Liver (tissue), 9 donors: ENCODE measurements around the gene S100A5. TPM values are rescaled to one million over a fixed set of nuclear protein-coding genes. Genes with fewer than 3 reads are reported as not detected.
A peak's percentile ranks its signal among the peaks of the same experiment; 100 is the strongest.

Experiments used
- DNase-seq: peaks from one replicate; pipeline ENCODE4 v3.0.0-alpha.2; 2017; ENCODE audit warnings: low spot score
- H3K27ac ChIP-seq, 2 donors: one replicate each; pipeline ENCODE4 v1.7.0; 2013; ENCODE audit warnings: inconsistent platforms in 2 of 2, low read length in 2 of 2, control low read depth in 1 of 2, low read depth in 1 of 2, mild to moderate bottlenecking in 1 of 2
- H3K27me3 ChIP-seq, 4 donors: one replicate each; pipeline versions ENCODE4 v1.6.1 to v1.7.0; 2013; ENCODE audit warnings: low read length in 3 of 4, inconsistent platforms in 1 of 4, mild to moderate bottlenecking in 1 of 4, moderate library complexity in 1 of 4; ENCODE audit not compliant: control insufficient read depth in 4 of 4, insufficient read depth in 4 of 4
- H3K36me3 ChIP-seq, 4 donors: one replicate each; pipeline versions ENCODE4 v1.6.1 to v1.7.0; 2013; ENCODE audit warnings: low read length in 3 of 4, mild to moderate bottlenecking in 3 of 4, low read depth in 1 of 4, moderate library complexity in 1 of 4; ENCODE audit not compliant: control insufficient read depth in 4 of 4, insufficient read depth in 3 of 4
- H3K4me1 ChIP-seq, 4 donors: one replicate each; pipeline versions ENCODE4 v1.6.1 to v1.7.0; 2013; ENCODE audit warnings: low read length in 3 of 4, mild to moderate bottlenecking in 3 of 4, moderate library complexity in 1 of 4; ENCODE audit not compliant: control insufficient read depth in 4 of 4, insufficient read depth in 4 of 4
- H3K4me3 ChIP-seq, 3 donors: one replicate each; pipeline versions ENCODE4 v1.6.1 to v1.7.0; 2013; ENCODE audit warnings: low read length in 3 of 3, control low read depth in 1 of 3, low read depth in 1 of 3, mild to moderate bottlenecking in 1 of 3
- H3K9ac ChIP-seq, 2 donors: one replicate each; pipeline ENCODE4 v1.7.0; 2013; ENCODE audit warnings: low read length in 2 of 2, mild to moderate bottlenecking in 2 of 2, moderate library complexity in 2 of 2, control low read depth in 1 of 2, low read depth in 1 of 2
- H3K9me3 ChIP-seq, 4 donors: one replicate each; pipeline versions ENCODE4 v1.6.1 to v1.7.0; 2013; ENCODE audit warnings: low read length in 3 of 4; ENCODE audit not compliant: control insufficient read depth in 4 of 4
- ATF3 ChIP-seq: IDR thresholded peaks from 2 replicates; pipeline ENCODE4 v1.6.1; 2016; ENCODE audit warnings: antibody characterized with exemption
- CTCF ChIP-seq: fragments of 150-350 bp; IDR thresholded peaks from 2 replicates; pipeline ENCODE4 v1.5.1; 2017; ENCODE audit warnings: improper control_type of control experiment, low read depth, low read length; ENCODE audit not compliant: missing input control
- EGR1 ChIP-seq, 2 donors: IDR thresholded peaks; 2 replicates each; pipeline ENCODE4 v1.6.1; 2016 to 2018; ENCODE audit warnings: antibody characterized with exemption in 2 of 2, low read depth in 2 of 2
- FOXA1 ChIP-seq: IDR thresholded peaks from 2 replicates; pipeline ENCODE4 v1.6.1; 2016; ENCODE audit warnings: antibody characterized with exemption
- FOXA2 ChIP-seq: IDR thresholded peaks from 2 replicates; pipeline ENCODE4 v1.6.1; 2016; ENCODE audit warnings: antibody characterized with exemption
- HNF4A ChIP-seq, 2 donors: conservative IDR thresholded peaks; 2 replicates each; pipeline ENCODE4 v1.6.1; 2016; ENCODE audit warnings: antibody characterized with exemption in 2 of 2, mild to moderate bottlenecking in 2 of 2
- HNF4G ChIP-seq: IDR thresholded peaks from 2 replicates; pipeline ENCODE4 v1.6.1; 2016; ENCODE audit warnings: antibody characterized with exemption
- JUND ChIP-seq, 2 donors: IDR thresholded peaks; 2 replicates each; pipeline ENCODE4 v1.6.1; 2016; ENCODE audit warnings: antibody characterized with exemption in 2 of 2
- MAX ChIP-seq: IDR thresholded peaks from 2 replicates; pipeline ENCODE4 v1.6.1; 2016; ENCODE audit warnings: antibody characterized with exemption
- RAD21 ChIP-seq, 2 donors: IDR thresholded peaks; 2 replicates each; pipeline ENCODE4 v1.6.1; 2016; ENCODE audit warnings: antibody characterized with exemption in 2 of 2, mild to moderate bottlenecking in 2 of 2
- REST ChIP-seq: IDR thresholded peaks from 2 replicates; pipeline ENCODE4 v1.6.1; 2016; ENCODE audit warnings: antibody characterized with exemption, mild to moderate bottlenecking
- SP1 ChIP-seq: IDR thresholded peaks from 2 replicates; pipeline ENCODE4 v1.6.1; 2018; ENCODE audit warnings: antibody characterized with exemption, mild to moderate bottlenecking
- YY1 ChIP-seq: IDR thresholded peaks from 2 replicates; pipeline ENCODE4 v1.6.1; 2016; ENCODE audit warnings: antibody characterized with exemption, mild to moderate bottlenecking
- ZBTB33 ChIP-seq: IDR thresholded peaks from 2 replicates; pipeline ENCODE4 v1.6.1; 2016; ENCODE audit warnings: antibody characterized with exemption
- WGBS: extraction: QIAGEN DNeasy Blood & Tissue Kit; methylation state at CpG from one replicate; pipeline ENCODE4 v1.1.7; 2013; 5-methylcytosine and 5-hydroxymethylcytosine counted together
- polyA plus RNA-seq, 2 donors: library from polyadenylated mRNA; stranded (reverse) in 1 of 2; unstranded in 1 of 2; fragments of 200-250 nt in 1 of 2; fragments of >200 nt in 1 of 2; fragmentation: Nextera tagmentation in 1 of 2; extraction: Ambion mirVana in 1 of 2; gene quantifications; one replicate each; pipeline versions ENCODE4 v1.2.1 to v1.2.3, GENCODE V29; 2013 to 2015
- total RNA-seq, 2 donors: library from RNA; depleted of rRNA; stranded (reverse); fragments of >200 nt; gene quantifications; one replicate each; pipeline ENCODE4 v1.2.3, GENCODE V29; 2014
- donor health status: healthy.
- donor health status: healthy.
- donor health status: healthy.
- donor health status: healthy.
- donor health status: healthy.

The S100A5 gene
- total and polyA plus RNA-seq, 4 donors, result not detected

GRCh38 chr1:153509729-153510354 lies 30.9 kb downstream of the S100A5 start:
- 76% methylated on average over 4 of the region's 4 CpGs for WGBS
- no peaks in the 10 kb centered on the region for H3K9me3 ChIP-seq
- H3K4me1 ChIP-seq, result peaks cover 0 to 4% (median 2%) of the 10 kb centered on the region in 4 donors
- peak; percentile 63 for DNase-seq
- no peak overlapping the region for H3K9ac ChIP-seq
- TF ChIP-seq CTCF, result peak; percentile 38
- no peak for TF ChIP-seq ZBTB33
- peak; percentile 49 to 68 for TF ChIP-seq RAD21 (IDR thresholded peaks at IDR 0.05)
- no peak for TF ChIP-seq FOXA2
- TF ChIP-seq ATF3, result no peak
- no peak for TF ChIP-seq FOXA1
- no peak for TF ChIP-seq MAX
- TF ChIP-seq REST, result no peak
- H3K27ac ChIP-seq, result no peak overlapping the region
- H3K36me3 ChIP-seq, result no peaks in the 10 kb centered on the region
- H3K4me3 ChIP-seq, result no peak overlapping the region
- no peaks in the 10 kb centered on the region for H3K27me3 ChIP-seq

GRCh38 chr1:153509036-153509435 lies 31.7 kb downstream of the S100A5 start:
- TF ChIP-seq YY1 (no peak), ZBTB33 (no peak), JUND (IDR thresholded peaks at IDR 0.05) (no peak), HNF4G (no peak), HNF4A (conservative IDR thresholded peaks at IDR 0.05) (no peak), ATF3 (no peak), FOXA1 (no peak), FOXA2 (no peak), REST (no peak), SP1 (no peak), EGR1 (IDR thresholded peaks at IDR 0.05; ENCODE audit: low read depth in 2 of 2) (no peak)
- peaks cover 0 to 4% (median 2%) of the 10 kb centered on the region in 4 donors for H3K4me1 ChIP-seq
- 95% methylated on average over 3 of the region's 3 CpGs for WGBS
- no peak overlapping the region for H3K27ac ChIP-seq
- H3K4me3 ChIP-seq, result no peak overlapping the region
- no peaks in the 10 kb centered on the region for H3K27me3 ChIP-seq
- H3K9ac ChIP-seq, result no peak overlapping the region
- DNase-seq, result no peak
- no peaks in the 10 kb centered on the region for H3K36me3 ChIP-seq
- no peaks in the 10 kb centered on the region for H3K9me3 ChIP-seq
